Panc1 (cell line): ENCODE data around the gene LYPD6B. TPM values are rescaled to one million over a fixed set of nuclear protein-coding genes. Genes with fewer than 3 reads are reported as not detected.

ENCODE experiments used
- ATAC-seq: fragments of 200-7000 bp; cut with Tn5 transposase; 2 replicates; pipeline ENCODE4 v1.9.1; 2020; ENCODE audit warnings: mild to moderate bottlenecking, moderate library complexity
- BruUV-seq: library from RNA; stranded (reverse); fragments of 400-500 nt; replicated peaks from 2 replicates; lab custom pipeline; 2021; lab: Mats Ljungman, UMichigan
- CTCF ChIA-PET: fragments of 300-600 bp; sonication (Branson Sonifier 250); formaldehyde crosslinking; loops from one replicate; lab custom pipeline; 2022; ENCODE audit warnings: antibody characterized with exemption; lab: Charles Lee
- POLR2A ChIA-PET: fragments of 300-600 bp; sonication (Branson Sonifier 250); formaldehyde crosslinking; loops from one replicate; lab custom pipeline; 2022; ENCODE audit warnings: antibody characterized with exemption; lab: Charles Lee
- DNase-seq: peaks from one replicate; pipeline ENCODE4 v3.0.0-alpha.2; 2010; ENCODE audit warnings: low read depth, low spot score
- H3K27ac ChIP-seq: 2 replicates; pipeline ENCODE4 v1.5.1; 2011; ENCODE audit warnings: mild to moderate bottlenecking, low read length, inconsistent platforms
- H3K27me3 ChIP-seq: fragments of 200-500 bp; sonication (Bioruptor generic); 2 replicates; pipeline ENCODE4 v1.6.0; 2014; ENCODE audit warnings: low read length, inconsistent platforms; ENCODE audit not compliant: control insufficient read depth, insufficient read depth
- H3K36me3 ChIP-seq: fragments of 200-500 bp; sonication (Bioruptor generic); 2 replicates; pipeline ENCODE4 v1.5.1; 2014; ENCODE audit warnings: inconsistent platforms, mild to moderate bottlenecking, low read length, moderate library complexity; ENCODE audit not compliant: control insufficient read depth, insufficient read depth
- H3K4me1 ChIP-seq: 2 replicates; pipeline ENCODE4 v1.5.1; 2011; ENCODE audit warnings: inconsistent platforms, mild to moderate bottlenecking, low read length, moderate library complexity; ENCODE audit not compliant: control insufficient read depth, insufficient read depth
- H3K4me3 ChIP-seq, 2 experiments: 2 replicates each; pipeline ENCODE4 v1.5.1; 2011 to 2012; ENCODE audit warnings: low read depth in 2 of 2, low read length in 2 of 2, mild to moderate bottlenecking in 2 of 2, inconsistent platforms in 1 of 2, moderate library complexity in 1 of 2
- H3K9me3 ChIP-seq: fragments of 200-500 bp; sonication (Bioruptor generic); 2 replicates; pipeline ENCODE4 v1.5.1; 2014; ENCODE audit warnings: low read depth, mild to moderate bottlenecking, inconsistent platforms, low read length, moderate library complexity; ENCODE audit not compliant: control insufficient read depth, insufficient read depth
- POLR2AphosphoS5 ChIP-seq: IDR thresholded peaks from 2 replicates; pipeline ENCODE4 v1.6.1; 2012; ENCODE audit warnings: mild to moderate bottlenecking, low read depth, low read length, moderate library complexity
- REST ChIP-seq, 2 experiments: IDR thresholded peaks; 2 replicates each; pipeline ENCODE4 v1.6.1; 2011 to 2012; ENCODE audit warnings: low read depth in 2 of 2, control low read depth in 1 of 2, low read length in 1 of 2, mild to moderate bottlenecking in 1 of 2, moderate library complexity in 1 of 2; ENCODE audit not compliant: insufficient read depth in 1 of 2
- SIN3A ChIP-seq: IDR thresholded peaks from 2 replicates; pipeline ENCODE4 v1.6.1; 2012; ENCODE audit warnings: low read depth, mild to moderate bottlenecking, low read length, moderate library complexity, borderline replicate concordance; ENCODE audit not compliant: insufficient read depth
- TCF7L2 ChIP-seq: IDR thresholded peaks from 2 replicates; pipeline ENCODE4 v1.6.1; 2011; ENCODE audit warnings: mild to moderate bottlenecking, low read depth, low read length, inconsistent platforms
- in situ Hi-C: cut with HindIII; loops from 2 replicates; pipeline ENCODE4 v1.10.0; 2016; ENCODE audit warnings: low sequenced_read_pairs, low pct_unique_long_range_greater_than_20kb
- intact Hi-C: fragments of 100-400 bp; cut with micrococcal nuclease; formaldehyde crosslinking; loops from one replicate; pipeline ENCODE4 v1.10.0; 2022; ENCODE audit not compliant: unreplicated experiment
- total RNA-seq: library from RNA; stranded (reverse); gene quantifications from one replicate; pipeline ENCODE4 v1.2.1, GENCODE V29; 2021; ENCODE audit not compliant: unreplicated experiment
- TF ChIP-seq, protein P1 (sequence below): fragments of 450-650 bp; IDR thresholded peaks from 2 replicates; pipeline ENCODE4 v1.5.1; 2017; ENCODE audit warnings: mild to moderate bottlenecking

The LYPD6B gene
- total RNA-seq, 1 experiment from 2014 or later = 2.2 TPM

- no TSS peak for BruUV-seq
- no peaks in the 10 kb centered on the region for H3K36me3 ChIP-seq
- POLR2A ChIA-PET = no interaction called here
- H3K4me3 ChIP-seq = no peak overlapping the region
- CTCF ChIA-PET = no interaction called here
- TF ChIP-seq SIN3A (no peak), REST (IDR thresholded peaks at IDR 0.05; ENCODE audit: insufficient read depth in 1 of 2, low read depth in 2 of 2, low read length in 1 of 2) (no peak), POLR2AphosphoS5 (no peak), TCF7L2 (no peak)
- TF ChIP-seq, protein P1, sequence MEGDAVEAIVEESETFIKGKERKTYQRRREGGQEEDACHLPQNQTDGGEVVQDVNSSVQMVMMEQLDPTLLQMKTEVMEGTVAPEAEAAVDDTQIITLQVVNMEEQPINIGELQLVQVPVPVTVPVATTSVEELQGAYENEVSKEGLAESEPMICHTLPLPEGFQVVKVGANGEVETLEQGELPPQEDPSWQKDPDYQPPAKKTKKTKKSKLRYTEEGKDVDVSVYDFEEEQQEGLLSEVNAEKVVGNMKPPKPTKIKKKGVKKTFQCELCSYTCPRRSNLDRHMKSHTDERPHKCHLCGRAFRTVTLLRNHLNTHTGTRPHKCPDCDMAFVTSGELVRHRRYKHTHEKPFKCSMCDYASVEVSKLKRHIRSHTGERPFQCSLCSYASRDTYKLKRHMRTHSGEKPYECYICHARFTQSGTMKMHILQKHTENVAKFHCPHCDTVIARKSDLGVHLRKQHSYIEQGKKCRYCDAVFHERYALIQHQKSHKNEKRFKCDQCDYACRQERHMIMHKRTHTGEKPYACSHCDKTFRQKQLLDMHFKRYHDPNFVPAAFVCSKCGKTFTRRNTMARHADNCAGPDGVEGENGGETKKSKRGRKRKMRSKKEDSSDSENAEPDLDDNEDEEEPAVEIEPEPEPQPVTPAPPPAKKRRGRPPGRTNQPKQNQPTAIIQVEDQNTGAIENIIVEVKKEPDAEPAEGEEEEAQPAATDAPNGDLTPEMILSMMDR = no peak
- H3K27me3 ChIP-seq = no peaks in the 10 kb centered on the region
- no peaks in the 10 kb centered on the region for H3K9me3 ChIP-seq
- no peak overlapping the region for H3K27ac ChIP-seq
- no peak for DNase-seq
- no peak for ATAC-seq
- intact Hi-C loops (no loop called here), in situ Hi-C loops (no loop called here)
- no peaks in the 10 kb centered on the region for H3K4me1 ChIP-seq
Observed at GRCh38 chr2:149223472-149224095, 185.1 kb downstream of the LYPD6B start.

GRCh38 chr2:149224543-149224942, 186.0 kb downstream of the LYPD6B start:
- Histone ChIP-seq H3K9me3 (no peaks in the 10 kb centered on the region), H3K36me3 (no peaks in the 10 kb centered on the region), H3K4me1 (no peaks in the 10 kb centered on the region), H3K4me3 (no peak overlapping the region), H3K27me3 (no peaks in the 10 kb centered on the region), H3K27ac (no peak overlapping the region)
- in situ Hi-C loops (no loop called here), intact Hi-C loops (no loop called here)
- TF ChIP-seq REST (IDR thresholded peaks at IDR 0.05; ENCODE audit: insufficient read depth in 1 of 2, low read depth in 2 of 2, low read length in 1 of 2) (no peak), POLR2AphosphoS5 (no peak), TCF7L2 (no peak), SIN3A (no peak)
- TF ChIP-seq, protein P1 = no peak
- POLR2A ChIA-PET = no interaction called here
- CTCF ChIA-PET = no interaction called here
- no peak for DNase-seq
- no TSS peak for BruUV-seq
- ATAC-seq = no peak
